ENCODE data around the gene ZNF649.
A peak's percentile ranks its signal among the peaks of the same experiment; 100 is the strongest.

ZNF649 gene

DNA sequence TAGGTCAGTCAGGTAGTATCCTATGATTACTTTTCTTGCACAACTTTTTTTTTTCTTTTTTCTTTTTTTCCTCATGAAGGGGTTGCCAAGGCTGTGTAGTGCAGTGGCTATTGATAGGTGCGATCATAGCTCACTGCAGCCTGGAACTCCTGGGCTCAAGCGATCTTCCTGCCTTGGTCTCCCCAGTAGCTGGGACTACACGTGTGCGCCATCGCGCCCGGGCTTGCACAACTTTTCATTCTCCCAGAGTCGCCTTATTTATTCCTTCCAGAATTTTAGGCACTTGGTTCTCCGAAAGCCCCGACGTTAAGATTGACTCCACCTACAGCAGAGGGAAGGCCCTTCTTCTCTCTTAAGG is 21.6 kb upstream of the ZNF649 start:
- peaks cover 4% of the 10 kb centered on the region for H3K4me1 ChIP-seq (ENCODE audit: control insufficient read depth, insufficient read depth, low read depth, low read length)
- H2AK5ac ChIP-seq (ENCODE audit: low read length, severe bottlenecking), result no peak overlapping the region
- H3K9me3 ChIP-seq (ENCODE audit: control insufficient read depth, low read length), result peaks cover 37% of the 10 kb centered on the region
- H3K23ac ChIP-seq (ENCODE audit: low read length in 2 of 2), result no peak overlapping the region
- H3K18ac ChIP-seq (ENCODE audit: low read depth in 1 of 2, low read length in 2 of 2), result no peak overlapping the region
- H3K4me2 ChIP-seq (ENCODE audit: low read length, poor library complexity, severe bottlenecking), result peak overlapping the region; percentile 70
- no peak overlapping the region for H2BK12ac ChIP-seq (ENCODE audit: low read length in 2 of 2)
- H2BK5ac ChIP-seq (ENCODE audit: low read depth, low read length, poor library complexity, severe bottlenecking), result no peak overlapping the region
- H3K27me3 ChIP-seq (ENCODE audit: control insufficient read depth in 1 of 2, insufficient read depth in 1 of 2, low read length in 2 of 2), result no peaks in the 10 kb centered on the region
- peak overlapping the region; percentile 47 to 90 for H3K4me3 ChIP-seq (ENCODE audit: insufficient read depth in 1 of 2, low read depth in 1 of 2, low read length in 2 of 2)
- H3K4ac ChIP-seq (ENCODE audit: low read depth in 1 of 2, low read length in 2 of 2), result no peak overlapping the region
- H2BK120ac ChIP-seq (ENCODE audit: low read depth, low read length), result no peak overlapping the region
- no peak for DNase-seq
- no peak overlapping the region for H4K91ac ChIP-seq (ENCODE audit: low read length)
- no peak overlapping the region for H3K14ac ChIP-seq (ENCODE audit: low read length in 2 of 2)
- H3K79me1 ChIP-seq (replicated peaks; ENCODE audit: low read length, poor library complexity, severe bottlenecking), result peaks cover 6% of the 10 kb centered on the region
- H3K9ac ChIP-seq (ENCODE audit: low read length), result peak overlapping the region; percentile 94
- no peak overlapping the region for H2BK15ac ChIP-seq (ENCODE audit: low read depth, poor library complexity, severe bottlenecking)
- WGBS, result 31% methylated on average over 11 of the region's 11 CpGs
- H4K8ac ChIP-seq (ENCODE audit: low read length), result peak overlapping the region; percentile 78
- peak overlapping the region; percentile 44 for H3K27ac ChIP-seq (ENCODE audit: low read length, poor library complexity, severe bottlenecking)
- H3K36me3 ChIP-seq (ENCODE audit: control insufficient read depth in 1 of 2, insufficient read depth in 2 of 2, low read depth in 1 of 2, low read length in 2 of 2), result peaks cover 4 to 17% of the 10 kb centered on the region in 2 experiments
- H2AFZ ChIP-seq (ENCODE audit: low read depth, low read length), result peak overlapping the region; percentile 66

DNA sequence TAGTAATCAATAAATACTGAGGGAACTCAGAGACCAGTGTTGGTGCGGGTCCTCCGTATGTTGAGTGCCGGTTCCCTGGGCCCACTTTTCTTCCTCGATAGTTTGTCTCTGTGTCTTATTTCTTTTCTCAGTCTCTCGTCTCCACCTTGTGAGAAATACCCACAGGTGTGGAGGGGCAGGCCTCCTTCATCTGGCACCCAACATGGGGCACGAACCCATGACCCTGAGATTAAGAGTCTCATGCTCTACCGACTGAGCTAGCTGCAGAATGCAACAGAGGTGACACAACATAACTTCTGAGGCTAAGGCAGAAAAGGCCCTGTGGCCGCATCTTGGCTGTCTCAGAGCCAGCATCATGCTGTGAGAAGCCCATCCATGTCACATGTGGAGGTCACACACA is 17.1 kb upstream of the ZNF649 start:
- Histone ChIP-seq H3K4me3 (ENCODE audit: insufficient read depth in 1 of 2, low read depth in 1 of 2, low read length in 2 of 2) (peak overlapping the region in 1 of 2 experiments; percentile 44), H2BK15ac (ENCODE audit: low read depth, poor library complexity, severe bottlenecking) (no peak overlapping the region), H3K18ac (ENCODE audit: low read depth in 1 of 2, low read length in 2 of 2) (no peak overlapping the region), H3K79me1 (replicated peaks; ENCODE audit: low read length, poor library complexity, severe bottlenecking) (no peaks in the 10 kb centered on the region), H3K27ac (ENCODE audit: low read length, poor library complexity, severe bottlenecking) (no peak overlapping the region), H3K9me3 (ENCODE audit: control insufficient read depth, low read length) (peaks cover 69% of the 10 kb centered on the region), H3K36me3 (ENCODE audit: control insufficient read depth in 1 of 2, insufficient read depth in 2 of 2, low read depth in 1 of 2, low read length in 2 of 2) (no peaks in the 10 kb centered on the region), H2BK120ac (ENCODE audit: low read depth, low read length) (no peak overlapping the region), H3K14ac (ENCODE audit: low read length in 2 of 2) (no peak overlapping the region), H2AK5ac (ENCODE audit: low read length, severe bottlenecking) (no peak overlapping the region), H3K23ac (ENCODE audit: low read length in 2 of 2) (no peak overlapping the region), H3K27me3 (ENCODE audit: control insufficient read depth in 1 of 2, insufficient read depth in 1 of 2, low read length in 2 of 2) (no peaks in the 10 kb centered on the region), H4K8ac (ENCODE audit: low read length) (no peak overlapping the region), H3K9ac (ENCODE audit: low read length) (no peak overlapping the region), H2AFZ (ENCODE audit: low read depth, low read length) (no peak overlapping the region), H3K4ac (ENCODE audit: low read depth in 1 of 2, low read length in 2 of 2) (no peak overlapping the region), H3K4me2 (ENCODE audit: low read length, poor library complexity, severe bottlenecking) (no peak overlapping the region), H2BK5ac (ENCODE audit: low read depth, low read length, poor library complexity, severe bottlenecking) (no peak overlapping the region), H2BK12ac (ENCODE audit: low read length in 2 of 2) (no peak overlapping the region), H4K91ac (ENCODE audit: low read length) (no peak overlapping the region), H3K4me1 (ENCODE audit: control insufficient read depth, insufficient read depth, low read depth, low read length) (no peaks in the 10 kb centered on the region)
- DNase-seq, result peak; percentile 20
- 81% methylated on average over 8 of the region's 8 CpGs for WGBS

DNA sequence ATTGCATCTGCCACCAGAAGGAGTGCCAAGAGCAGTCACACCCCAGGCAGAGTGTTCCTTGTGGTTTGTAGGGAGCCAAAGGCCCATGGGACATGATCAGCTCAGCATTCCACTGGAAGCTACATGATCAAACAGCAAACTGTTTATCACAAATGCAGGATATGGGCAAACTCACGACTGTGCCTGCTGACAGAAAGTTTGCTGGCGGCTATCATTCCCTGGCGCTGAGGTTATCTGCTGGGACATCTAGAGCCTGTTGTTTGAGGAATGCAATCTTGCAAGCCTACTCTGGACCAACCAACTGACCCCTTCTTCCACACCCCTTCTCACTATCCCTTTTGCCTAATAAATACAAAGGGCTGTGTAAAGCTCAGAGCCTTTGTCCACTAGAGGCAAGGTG is 14.8 kb upstream of the ZNF649 start:
- Histone ChIP-seq H2AFZ (ENCODE audit: low read depth, low read length) (no peak overlapping the region), H3K36me3 (ENCODE audit: control insufficient read depth in 1 of 2, insufficient read depth in 2 of 2, low read depth in 1 of 2, low read length in 2 of 2) (no peaks in the 10 kb centered on the region), H2BK5ac (ENCODE audit: low read depth, low read length, poor library complexity, severe bottlenecking) (no peak overlapping the region), H3K23ac (ENCODE audit: low read length in 2 of 2) (no peak overlapping the region), H3K14ac (ENCODE audit: low read length in 2 of 2) (no peak overlapping the region), H3K18ac (ENCODE audit: low read depth in 1 of 2, low read length in 2 of 2) (no peak overlapping the region), H3K4me2 (ENCODE audit: low read length, poor library complexity, severe bottlenecking) (no peak overlapping the region), H4K91ac (ENCODE audit: low read length) (no peak overlapping the region), H2BK15ac (ENCODE audit: low read depth, poor library complexity, severe bottlenecking) (no peak overlapping the region), H2AK5ac (ENCODE audit: low read length, severe bottlenecking) (no peak overlapping the region), H3K27me3 (ENCODE audit: control insufficient read depth in 1 of 2, insufficient read depth in 1 of 2, low read length in 2 of 2) (no peaks in the 10 kb centered on the region), H3K79me1 (replicated peaks; ENCODE audit: low read length, poor library complexity, severe bottlenecking) (no peaks in the 10 kb centered on the region), H3K4me1 (ENCODE audit: control insufficient read depth, insufficient read depth, low read depth, low read length) (no peaks in the 10 kb centered on the region), H4K8ac (ENCODE audit: low read length) (no peak overlapping the region), H3K9ac (ENCODE audit: low read length) (no peak overlapping the region), H3K9me3 (ENCODE audit: control insufficient read depth, low read length) (peaks cover 88% of the 10 kb centered on the region), H3K27ac (ENCODE audit: low read length, poor library complexity, severe bottlenecking) (no peak overlapping the region), H3K4me3 (ENCODE audit: insufficient read depth in 1 of 2, low read depth in 1 of 2, low read length in 2 of 2) (no peak overlapping the region), H2BK12ac (ENCODE audit: low read length in 2 of 2) (no peak overlapping the region), H3K4ac (ENCODE audit: low read depth in 1 of 2, low read length in 2 of 2) (no peak overlapping the region), H2BK120ac (ENCODE audit: low read depth, low read length) (no peak overlapping the region)
- no peak for DNase-seq
- WGBS, result 77% methylated on average over 3 of the region's 3 CpGs

DNA sequence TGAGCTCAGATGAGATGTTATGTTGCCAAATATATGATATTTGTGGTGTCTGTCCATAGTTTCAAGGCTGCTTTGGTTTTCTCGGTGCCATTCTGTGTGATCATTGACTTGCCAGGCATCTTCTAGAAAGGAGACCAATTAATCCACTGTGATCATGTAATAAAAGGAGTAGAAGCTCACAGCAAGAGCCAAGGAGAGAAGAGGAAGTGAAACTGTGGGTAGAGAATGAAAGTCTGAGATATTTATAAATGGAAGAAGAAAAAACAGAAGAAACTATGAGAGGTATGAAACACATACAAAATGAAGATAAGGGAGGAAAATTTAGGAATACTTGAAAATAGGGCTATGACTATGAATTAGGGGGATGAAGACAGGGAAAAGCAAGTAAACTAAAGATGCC is 11.3 kb upstream of the ZNF649 start:
- Histone ChIP-seq H3K14ac (ENCODE audit: low read length in 2 of 2) (no peak overlapping the region), H2BK12ac (ENCODE audit: low read length in 2 of 2) (no peak overlapping the region), H3K36me3 (ENCODE audit: control insufficient read depth in 1 of 2, insufficient read depth in 2 of 2, low read depth in 1 of 2, low read length in 2 of 2) (no peaks in the 10 kb centered on the region), H2AFZ (ENCODE audit: low read depth, low read length) (no peak overlapping the region), H3K27me3 (ENCODE audit: control insufficient read depth in 1 of 2, insufficient read depth in 1 of 2, low read length in 2 of 2) (no peaks in the 10 kb centered on the region), H3K18ac (ENCODE audit: low read depth in 1 of 2, low read length in 2 of 2) (no peak overlapping the region), H3K23ac (ENCODE audit: low read length in 2 of 2) (no peak overlapping the region), H3K4me1 (ENCODE audit: control insufficient read depth, insufficient read depth, low read depth, low read length) (no peaks in the 10 kb centered on the region), H3K4me2 (ENCODE audit: low read length, poor library complexity, severe bottlenecking) (no peak overlapping the region), H3K27ac (ENCODE audit: low read length, poor library complexity, severe bottlenecking) (no peak overlapping the region), H3K4me3 (ENCODE audit: insufficient read depth in 1 of 2, low read depth in 1 of 2, low read length in 2 of 2) (no peak overlapping the region), H2AK5ac (ENCODE audit: low read length, severe bottlenecking) (no peak overlapping the region), H3K9me3 (ENCODE audit: control insufficient read depth, low read length) (peaks cover 96% of the 10 kb centered on the region), H4K8ac (ENCODE audit: low read length) (no peak overlapping the region), H3K4ac (ENCODE audit: low read depth in 1 of 2, low read length in 2 of 2) (no peak overlapping the region), H2BK15ac (ENCODE audit: low read depth, poor library complexity, severe bottlenecking) (no peak overlapping the region), H3K79me1 (replicated peaks; ENCODE audit: low read length, poor library complexity, severe bottlenecking) (no peaks in the 10 kb centered on the region), H3K9ac (ENCODE audit: low read length) (no peak overlapping the region), H2BK120ac (ENCODE audit: low read depth, low read length) (no peak overlapping the region), H2BK5ac (ENCODE audit: low read depth, low read length, poor library complexity, severe bottlenecking) (no peak overlapping the region), H4K91ac (ENCODE audit: low read length) (no peak overlapping the region)
- 85% methylated on average over 1 of the region's 1 CpG for WGBS
- no peak for DNase-seq
